ENCODE measurements around the gene RILPL2. TPM values are rescaled to one million over a fixed set of nuclear protein-coding genes. Genes with fewer than 3 reads are reported as not detected.
"Not testable (repeated sequence)": the region's sequence is repeated elsewhere in the genome, so short reads cannot be mapped to it uniquely, and the experiment has no call there.

The RILPL2 gene
- total RNA-seq, 1 donor from 2014 or later = 0.10 TPM

- Mint-ChIP-seq H3K27ac (ENCODE audit: unreplicated experiment) (no peak overlapping the region), H3K4me1 (ENCODE audit: low read depth, unreplicated experiment) (no peaks in the 10 kb centered on the region), H3K9me3 (ENCODE audit: unreplicated experiment) (no peaks in the 10 kb centered on the region), H3K4me3 (ENCODE audit: unreplicated experiment) (no peak overlapping the region), H3K36me3 (ENCODE audit: unreplicated experiment) (no peaks in the 10 kb centered on the region), H3K27me3 (ENCODE audit: unreplicated experiment) (no peaks in the 10 kb centered on the region)
- DNase-seq = no peak
- TF ChIP-seq, protein P1, sequence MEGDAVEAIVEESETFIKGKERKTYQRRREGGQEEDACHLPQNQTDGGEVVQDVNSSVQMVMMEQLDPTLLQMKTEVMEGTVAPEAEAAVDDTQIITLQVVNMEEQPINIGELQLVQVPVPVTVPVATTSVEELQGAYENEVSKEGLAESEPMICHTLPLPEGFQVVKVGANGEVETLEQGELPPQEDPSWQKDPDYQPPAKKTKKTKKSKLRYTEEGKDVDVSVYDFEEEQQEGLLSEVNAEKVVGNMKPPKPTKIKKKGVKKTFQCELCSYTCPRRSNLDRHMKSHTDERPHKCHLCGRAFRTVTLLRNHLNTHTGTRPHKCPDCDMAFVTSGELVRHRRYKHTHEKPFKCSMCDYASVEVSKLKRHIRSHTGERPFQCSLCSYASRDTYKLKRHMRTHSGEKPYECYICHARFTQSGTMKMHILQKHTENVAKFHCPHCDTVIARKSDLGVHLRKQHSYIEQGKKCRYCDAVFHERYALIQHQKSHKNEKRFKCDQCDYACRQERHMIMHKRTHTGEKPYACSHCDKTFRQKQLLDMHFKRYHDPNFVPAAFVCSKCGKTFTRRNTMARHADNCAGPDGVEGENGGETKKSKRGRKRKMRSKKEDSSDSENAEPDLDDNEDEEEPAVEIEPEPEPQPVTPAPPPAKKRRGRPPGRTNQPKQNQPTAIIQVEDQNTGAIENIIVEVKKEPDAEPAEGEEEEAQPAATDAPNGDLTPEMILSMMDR (IDR thresholded peaks at IDR 0.05; ENCODE audit: partially characterized antibody, unreplicated experiment) = no peak
Measured at GRCh38 chr12:123428591-123428990, 7.9 kb downstream of the RILPL2 start.

DNA sequence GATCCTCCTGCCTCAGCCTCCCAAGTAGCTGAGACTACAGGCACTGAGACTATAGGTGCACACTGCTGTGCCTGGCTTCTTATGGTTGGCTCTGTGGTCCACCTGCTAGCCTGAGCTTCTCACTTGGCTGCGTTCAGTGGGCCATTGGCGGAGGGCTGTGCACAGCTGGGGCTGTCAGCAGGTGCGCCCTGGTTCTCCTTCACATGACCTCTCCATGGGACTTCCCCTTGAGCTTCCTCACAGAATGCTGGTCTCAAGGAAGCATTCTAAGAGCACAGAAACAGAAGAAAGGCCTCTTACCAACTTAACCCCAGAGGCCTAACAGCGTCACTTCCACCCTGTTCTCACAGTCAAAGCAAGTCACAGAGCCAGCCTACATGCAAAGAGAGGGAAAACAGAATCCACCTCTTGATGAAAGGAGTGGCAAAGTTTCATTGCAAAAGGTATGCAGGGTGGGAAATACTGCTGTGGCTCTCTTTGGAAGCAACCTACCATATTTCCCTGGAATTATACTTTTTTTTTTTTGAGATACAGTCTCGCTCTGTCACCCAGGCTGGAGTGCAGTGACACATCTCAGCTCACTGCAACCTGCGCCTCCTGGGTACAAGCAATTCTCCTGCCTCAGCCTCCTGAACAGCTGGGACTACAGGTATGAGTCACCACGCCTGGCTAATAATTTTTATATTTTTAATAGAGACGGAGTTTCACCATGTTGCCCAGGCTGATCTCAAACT lies 9.3 kb downstream of the RILPL2 start:
- Mint-ChIP-seq H3K9me3 (ENCODE audit: unreplicated experiment) (no peaks in the 10 kb centered on the region), H3K27ac (ENCODE audit: unreplicated experiment) (no peak overlapping the region), H3K36me3 (ENCODE audit: unreplicated experiment) (no peaks in the 10 kb centered on the region), H3K27me3 (ENCODE audit: unreplicated experiment) (no peaks in the 10 kb centered on the region), H3K4me1 (ENCODE audit: low read depth, unreplicated experiment) (no peaks in the 10 kb centered on the region), H3K4me3 (ENCODE audit: unreplicated experiment) (no peak overlapping the region)
- TF ChIP-seq, protein P1 (IDR thresholded peaks at IDR 0.05; ENCODE audit: partially characterized antibody, unreplicated experiment) = no peak
- DNase-seq = no peak

GRCh38 chr12:123421314-123421713 lies 15.2 kb downstream of the RILPL2 start:
- Mint-ChIP-seq H3K4me3 (ENCODE audit: unreplicated experiment) (no peak overlapping the region), H3K36me3 (ENCODE audit: unreplicated experiment) (no peaks in the 10 kb centered on the region), H3K9me3 (ENCODE audit: unreplicated experiment) (no peaks in the 10 kb centered on the region), H3K27me3 (ENCODE audit: unreplicated experiment) (no peaks in the 10 kb centered on the region), H3K27ac (ENCODE audit: unreplicated experiment) (no peak overlapping the region), H3K4me1 (ENCODE audit: low read depth, unreplicated experiment) (no peaks in the 10 kb centered on the region)
- DNase-seq = no peak
- TF ChIP-seq, protein P1 (IDR thresholded peaks at IDR 0.05; ENCODE audit: partially characterized antibody, unreplicated experiment) = no peak

DNA sequence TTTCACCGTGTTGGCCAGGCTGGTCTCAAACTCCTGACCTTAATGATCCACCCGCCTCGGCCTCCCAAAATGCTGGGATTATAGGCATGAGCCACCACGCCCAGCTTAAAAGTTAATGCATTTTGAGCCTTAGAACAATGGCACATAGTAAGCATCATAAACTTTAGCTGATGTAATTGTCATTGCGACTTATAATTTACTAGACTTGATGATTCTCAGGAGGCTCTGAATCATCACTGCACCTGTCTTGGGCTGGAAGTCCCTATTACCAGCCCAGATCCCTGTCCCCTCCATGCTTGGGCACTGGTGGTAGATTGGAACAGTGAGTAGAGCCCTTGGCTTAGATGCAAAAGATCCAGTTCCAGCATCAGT lies 26.5 kb downstream of the RILPL2 start:
- Mint-ChIP-seq H3K4me3 (ENCODE audit: unreplicated experiment) (no peak overlapping the region), H3K27me3 (ENCODE audit: unreplicated experiment) (peaks cover 1% of the 10 kb centered on the region), H3K4me1 (ENCODE audit: low read depth, unreplicated experiment) (no peaks in the 10 kb centered on the region), H3K36me3 (ENCODE audit: unreplicated experiment) (peaks cover 2% of the 10 kb centered on the region), H3K9me3 (ENCODE audit: unreplicated experiment) (peaks cover 2% of the 10 kb centered on the region), H3K27ac (ENCODE audit: unreplicated experiment) (no peak overlapping the region)
- TF ChIP-seq, protein P1 (IDR thresholded peaks at IDR 0.05; ENCODE audit: partially characterized antibody, unreplicated experiment) = no peak
- no peak for DNase-seq

- H3K4me3 Mint-ChIP-seq (ENCODE audit: unreplicated experiment); H3K36me3 Mint-ChIP-seq (ENCODE audit: unreplicated experiment); DNase-seq; H3K9me3 Mint-ChIP-seq (ENCODE audit: unreplicated experiment); H3K4me1 Mint-ChIP-seq (ENCODE audit: low read depth, unreplicated experiment); H3K27me3 Mint-ChIP-seq (ENCODE audit: unreplicated experiment); H3K27ac Mint-ChIP-seq (ENCODE audit: unreplicated experiment): not testable (repeated sequence)
Measured at GRCh38 chr12:123409284-123410040, 27.0 kb downstream of the RILPL2 start.

DNA sequence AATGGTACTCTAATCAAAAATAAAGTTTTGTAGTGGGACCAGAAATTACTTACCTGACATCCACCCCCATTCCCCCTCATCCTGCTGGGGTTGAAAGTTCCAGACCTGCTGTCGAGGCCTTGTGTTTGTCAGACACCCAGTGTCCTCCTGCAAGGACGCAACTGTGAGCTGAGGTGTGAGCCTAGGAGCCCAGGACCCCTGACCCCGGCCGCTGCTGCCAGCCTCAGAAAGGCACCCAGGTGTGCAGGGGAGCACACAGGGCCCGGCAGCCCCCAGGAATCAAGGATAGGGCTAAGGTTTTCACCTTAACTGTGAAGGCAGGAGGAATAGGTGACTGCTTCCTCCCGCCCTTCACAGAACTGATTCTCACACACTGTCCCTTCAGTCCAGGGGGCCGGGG lies 27.9 kb downstream of the RILPL2 start:
- not testable (repeated sequence) for H3K4me1 Mint-ChIP-seq (ENCODE audit: low read depth, unreplicated experiment); H3K4me3 Mint-ChIP-seq (ENCODE audit: unreplicated experiment); H3K27ac Mint-ChIP-seq (ENCODE audit: unreplicated experiment); H3K9me3 Mint-ChIP-seq (ENCODE audit: unreplicated experiment); H3K36me3 Mint-ChIP-seq (ENCODE audit: unreplicated experiment); H3K27me3 Mint-ChIP-seq (ENCODE audit: unreplicated experiment); DNase-seq

GRCh38 chr12:123407934-123408333 lies 28.6 kb downstream of the RILPL2 start:
- H3K27me3 Mint-ChIP-seq (ENCODE audit: unreplicated experiment); H3K27ac Mint-ChIP-seq (ENCODE audit: unreplicated experiment); DNase-seq; H3K4me1 Mint-ChIP-seq (ENCODE audit: low read depth, unreplicated experiment); H3K9me3 Mint-ChIP-seq (ENCODE audit: unreplicated experiment); H3K36me3 Mint-ChIP-seq (ENCODE audit: unreplicated experiment); H3K4me3 Mint-ChIP-seq (ENCODE audit: unreplicated experiment): not testable (repeated sequence)

DNA sequence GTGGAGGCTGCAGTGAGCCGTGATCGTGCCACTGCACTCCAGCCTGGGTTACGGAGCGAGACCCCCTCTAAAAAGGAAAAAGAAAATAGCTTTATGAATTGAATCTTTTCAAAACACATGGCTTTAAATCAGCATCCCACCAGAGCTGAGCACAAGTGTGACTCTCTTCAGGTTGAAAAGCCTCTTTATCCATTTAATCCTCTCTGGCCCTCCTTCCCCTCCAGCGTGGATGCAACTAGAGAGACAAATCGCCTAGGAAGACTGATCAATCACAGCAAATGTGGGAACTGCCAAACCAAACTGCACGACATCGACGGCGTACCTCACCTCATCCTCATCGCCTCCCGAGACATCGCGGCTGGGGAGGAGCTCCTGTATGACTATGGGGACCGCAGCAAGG lies 29.2 kb downstream of the RILPL2 start:
- H3K4me3 Mint-ChIP-seq (ENCODE audit: unreplicated experiment); H3K9me3 Mint-ChIP-seq (ENCODE audit: unreplicated experiment); H3K36me3 Mint-ChIP-seq (ENCODE audit: unreplicated experiment): not testable (repeated sequence)

More for the DNA sequence above, 29.2 kb downstream of the RILPL2 start:
- H3K27ac Mint-ChIP-seq (ENCODE audit: unreplicated experiment); DNase-seq; H3K27me3 Mint-ChIP-seq (ENCODE audit: unreplicated experiment); H3K4me1 Mint-ChIP-seq (ENCODE audit: low read depth, unreplicated experiment): not testable (repeated sequence)
